ENCODE measurements around the gene SH2D1B.

GRCh38 chr1:162359523-162360236, 52.3 kb downstream of the SH2D1B start:
- TF ChIP-seq CTCF (IDR thresholded peaks at IDR 0.05; ENCODE audit: extremely low read depth in 1 of 2, insufficient read depth in 1 of 2, low read depth in 1 of 2, low read length in 2 of 2) = no peak
- no peak for TF ChIP-seq MAX (IDR thresholded peaks at IDR 0.05; ENCODE audit: insufficient read depth, insufficient read length)
